ENCODE data around the gene USP49.

USP49 gene

DNA sequence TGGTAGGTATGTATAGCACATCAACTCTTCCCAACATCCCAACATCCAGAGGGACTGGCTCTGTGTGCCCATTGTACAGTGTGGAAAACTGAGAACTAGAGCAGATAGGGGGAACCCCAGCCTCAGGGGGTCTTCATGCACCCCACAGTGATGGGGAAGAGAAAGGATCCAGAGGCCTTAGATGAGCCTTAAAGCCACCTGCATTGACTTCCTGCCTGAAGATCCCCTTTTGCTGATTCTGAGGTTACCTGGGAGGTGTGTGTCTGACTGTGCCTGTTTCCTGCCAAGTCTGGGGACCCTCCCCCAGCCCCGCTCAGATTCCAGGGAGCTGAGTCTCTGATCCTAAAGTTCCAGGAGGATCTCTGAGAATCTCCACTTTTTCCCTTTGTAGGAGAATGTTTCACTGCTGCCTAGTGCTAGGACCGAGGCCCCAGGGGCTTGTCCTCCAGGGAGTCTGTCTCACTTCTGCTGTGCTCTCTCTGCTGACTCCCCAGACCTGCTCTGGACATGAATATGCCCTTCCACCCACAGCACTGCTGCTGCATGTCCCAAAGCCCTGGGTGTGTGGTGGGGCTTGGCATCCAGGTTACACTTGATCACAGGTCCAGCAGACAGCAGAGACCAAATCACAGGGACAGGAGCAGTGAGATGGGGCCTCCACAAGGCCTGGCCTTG, 135.1 kb downstream of the USP49 start:
- DNase-seq (ENCODE audit: insufficient read length, low spot score) (no peak), FAIRE-seq (no peak)

DNA sequence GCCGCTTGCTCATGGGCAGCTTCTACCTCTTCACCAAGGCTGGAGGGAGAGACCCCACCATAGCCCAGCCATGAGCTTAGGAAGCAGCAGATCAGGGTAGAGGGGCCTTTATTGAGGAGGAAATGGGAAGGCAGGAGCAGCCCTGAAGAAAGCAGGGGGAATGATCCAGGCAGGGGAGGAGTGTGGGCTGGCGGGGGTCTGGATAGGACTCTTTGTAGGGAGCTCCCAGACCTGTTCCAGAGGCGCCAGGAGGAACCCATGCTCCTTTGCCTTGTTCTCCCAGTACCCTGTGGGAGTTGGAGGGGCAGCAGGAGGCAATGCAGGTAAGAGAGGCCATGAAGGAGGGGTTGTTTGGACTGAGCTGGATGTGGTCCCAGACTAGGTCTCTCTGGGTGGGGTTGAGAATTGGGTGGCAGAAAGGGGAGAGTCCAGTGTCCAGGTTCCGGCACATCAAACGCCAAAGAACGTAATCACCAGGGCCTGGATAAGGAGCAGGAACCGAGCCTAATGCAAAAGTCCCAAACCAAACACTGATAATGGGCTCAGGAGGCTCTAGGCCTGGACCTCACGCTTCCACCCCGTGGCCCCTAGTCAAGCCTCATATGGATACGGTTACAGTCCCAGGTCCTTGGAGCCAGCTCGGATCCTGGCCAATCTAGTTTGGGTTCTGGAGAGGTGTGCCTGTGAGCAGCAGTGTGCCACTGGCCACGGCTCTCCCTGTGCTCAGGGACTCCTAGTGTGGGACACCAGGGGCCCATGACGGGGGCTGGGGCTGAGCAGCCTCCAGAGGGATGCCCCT, 135.9 kb downstream of the USP49 start:
- DNase-seq (ENCODE audit: insufficient read length, low spot score), result no peak
- no peak for FAIRE-seq

DNA sequence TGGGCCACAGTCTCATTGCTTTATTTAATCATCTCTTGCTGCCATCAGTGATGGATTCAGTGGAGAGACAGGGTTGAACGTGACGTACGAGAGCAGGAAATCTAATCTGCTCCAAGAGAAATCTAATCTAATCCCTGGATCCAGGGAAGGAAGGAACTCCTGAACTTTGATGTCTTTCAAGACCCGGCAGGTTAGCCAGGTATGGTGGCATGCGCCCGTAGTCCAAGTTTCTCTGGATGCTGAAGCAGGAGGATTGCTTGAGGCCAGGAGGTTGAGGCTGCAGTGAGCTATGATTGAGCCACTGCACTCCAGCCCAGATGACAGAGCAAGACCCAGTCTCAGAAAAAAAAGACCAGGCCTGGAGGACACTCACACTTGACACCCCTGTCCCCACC, 136.5 kb downstream of the USP49 start:
- FAIRE-seq (no peak), DNase-seq (ENCODE audit: insufficient read length, low spot score) (no peak)

DNA sequence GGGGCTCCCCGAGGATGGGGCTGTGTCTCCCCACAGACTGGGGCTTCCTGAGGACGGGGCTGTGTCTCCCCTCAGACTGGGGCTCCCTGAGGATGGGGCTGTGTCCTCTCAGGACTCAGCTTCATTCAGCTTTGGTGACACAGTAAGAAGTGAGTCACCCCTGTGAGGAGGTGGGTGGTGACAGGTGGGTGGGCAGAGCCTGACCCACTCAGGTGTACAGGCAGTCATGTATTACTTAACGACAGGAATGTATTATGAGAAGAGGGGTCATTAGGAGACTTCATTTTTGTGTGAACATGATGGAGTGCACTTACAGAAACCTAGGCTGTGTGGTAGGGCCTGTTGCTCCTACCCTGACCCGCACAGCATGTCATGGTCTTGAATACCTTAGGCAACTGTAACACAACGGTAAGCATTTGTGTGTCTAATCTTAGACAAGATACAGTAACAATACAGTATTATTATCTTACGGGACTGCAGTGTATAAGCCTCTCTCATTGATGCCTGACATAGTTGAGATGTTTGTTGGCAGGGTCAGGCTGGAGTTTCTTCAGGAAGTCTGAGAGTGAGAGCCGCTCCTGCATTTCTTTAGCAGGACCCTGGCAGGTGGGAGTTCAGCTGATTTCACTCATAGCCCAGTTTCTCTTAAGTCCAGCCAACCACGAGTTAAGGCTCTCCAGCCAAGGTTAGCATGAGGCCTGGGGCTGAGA, 137.1 kb downstream of the USP49 start:
- DNase-seq (ENCODE audit: insufficient read length, low spot score), result no peak
- peak; percentile 59 for FAIRE-seq

- no peak for DNase-seq (ENCODE audit: insufficient read length, low spot score)
Measured at GRCh38 chr6:41757271-41757670, 137.9 kb downstream of the USP49 start.

DNA sequence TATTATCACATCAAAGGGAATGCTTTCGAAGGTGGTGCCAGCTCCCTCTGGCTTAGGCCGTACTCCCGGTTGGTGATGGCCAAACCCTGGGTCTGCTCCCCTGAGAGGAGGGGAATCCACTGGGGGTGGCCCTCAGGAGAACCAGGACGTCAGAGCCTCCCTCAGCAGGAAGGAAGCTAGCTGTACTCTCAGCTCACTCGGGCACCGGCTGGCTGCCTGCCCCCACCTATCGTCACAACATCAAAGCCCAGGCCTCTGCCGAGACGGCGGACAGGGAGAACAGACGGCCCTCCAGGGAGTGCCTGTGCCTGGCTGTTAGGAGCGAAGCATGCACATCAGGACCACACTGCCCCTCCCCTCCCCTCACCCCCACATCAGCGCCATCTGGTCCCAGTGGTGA, 138.8 kb downstream of the USP49 start:
- FAIRE-seq, result no peak

More at GRCh38 chr6:41757271-41757670, 137.9 kb downstream of the USP49 start:
- FAIRE-seq, result no peak

GRCh38 chr6:41755895-41756294, 139.3 kb downstream of the USP49 start:
- no peak for DNase-seq (ENCODE audit: insufficient read length, low spot score)
- FAIRE-seq, result no peak

More for the DNA sequence above, 138.8 kb downstream of the USP49 start:
- DNase-seq (ENCODE audit: insufficient read length, low spot score), result no peak

GRCh38 chr6:41750374-41750773, 144.8 kb downstream of the USP49 start:
- no peak for FAIRE-seq
- DNase-seq (ENCODE audit: insufficient read length, low spot score), result no peak

DNA sequence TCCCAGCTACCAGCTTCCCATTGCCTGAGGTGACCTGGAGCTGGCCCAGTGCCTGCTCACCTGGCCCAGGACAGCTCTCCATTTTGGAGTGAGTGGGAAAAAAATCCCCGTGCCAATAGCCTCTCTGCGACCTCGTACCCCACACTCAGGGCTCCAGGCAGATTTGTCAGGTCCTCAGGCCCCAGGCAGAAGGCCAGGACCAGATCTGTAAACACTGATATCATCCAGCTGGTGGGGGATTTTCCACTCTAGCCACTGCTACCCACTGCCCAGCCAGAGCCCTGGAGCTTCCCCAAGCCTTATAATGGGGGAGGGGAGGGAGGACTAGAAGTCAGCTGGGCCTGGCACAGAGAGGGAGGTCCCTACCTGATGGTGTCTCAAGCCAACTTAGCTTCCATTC, 146.6 kb downstream of the USP49 start:
- FAIRE-seq, result no peak
- DNase-seq (ENCODE audit: insufficient read length, low spot score), result no peak

- DNase-seq (ENCODE audit: insufficient read length, low spot score) (no peak), FAIRE-seq (no peak)
Measured at GRCh38 chr6:41748102-41748477, 147.1 kb downstream of the USP49 start.

GRCh38 chr6:41747256-41748101, 147.7 kb downstream of the USP49 start, which contains the start of gene PGC:
Gene PGC (minus strand): TSS chr6:41747397. CDS start chr6:41747334, 63 bp downstream.
- FAIRE-seq (no peak), DNase-seq (ENCODE audit: insufficient read length, low spot score) (no peak)

GRCh38 chr6:41746107-41746506, 149.1 kb downstream of the USP49 start:
- FAIRE-seq, result no peak
- DNase-seq (ENCODE audit: insufficient read length, low spot score), result no peak

GRCh38 chr6:41744236-41744787, 150.9 kb downstream of the USP49 start:
- no peak for DNase-seq (ENCODE audit: insufficient read length, low spot score)
- FAIRE-seq, result no peak

DNA sequence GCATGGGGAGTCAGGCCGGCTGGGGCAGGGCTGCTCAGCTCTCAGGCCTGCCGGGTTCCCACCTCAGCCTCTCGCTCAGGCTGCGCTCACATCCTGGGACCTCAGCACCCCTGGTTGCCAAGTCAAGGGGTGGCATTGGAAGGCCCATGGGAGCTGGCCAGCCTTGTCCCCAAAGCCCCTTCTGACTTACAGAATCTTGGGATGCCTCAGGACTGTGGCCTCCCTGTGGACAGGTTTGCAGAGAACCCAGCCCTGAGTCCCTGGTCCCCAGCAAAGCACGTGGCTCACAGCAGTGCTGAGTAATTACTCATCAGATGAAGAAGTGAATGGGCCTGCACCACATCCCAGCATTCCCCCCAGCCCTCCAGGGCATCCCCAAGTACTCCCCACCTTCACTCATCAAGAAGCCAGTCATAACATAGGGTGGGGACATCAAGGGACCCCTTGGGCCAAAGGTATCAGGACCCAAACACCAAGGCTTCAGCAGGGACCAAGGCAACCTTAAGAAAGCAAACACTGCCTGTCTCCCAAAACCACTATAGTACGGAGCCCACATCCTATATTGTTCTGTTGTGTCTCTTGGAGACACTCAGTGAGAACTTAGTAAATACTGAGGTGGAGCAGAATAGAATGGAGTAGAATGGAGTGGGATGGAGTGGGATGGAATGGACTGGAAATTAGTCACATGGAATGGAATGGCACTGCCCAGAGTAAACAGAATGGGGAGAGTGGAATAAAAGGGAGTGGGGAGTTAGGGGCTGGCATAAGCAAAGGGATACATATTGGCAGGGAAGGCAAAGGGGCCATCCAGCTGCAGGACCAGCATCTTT, 151.6 kb downstream of the USP49 start:
- FAIRE-seq (no peak), DNase-seq (ENCODE audit: insufficient read length, low spot score) (no peak)

GRCh38 chr6:41741625-41742490, 153.3 kb downstream of the USP49 start:
- DNase-seq (ENCODE audit: insufficient read length, low spot score), result no peak
- FAIRE-seq, result no peak

DNA sequence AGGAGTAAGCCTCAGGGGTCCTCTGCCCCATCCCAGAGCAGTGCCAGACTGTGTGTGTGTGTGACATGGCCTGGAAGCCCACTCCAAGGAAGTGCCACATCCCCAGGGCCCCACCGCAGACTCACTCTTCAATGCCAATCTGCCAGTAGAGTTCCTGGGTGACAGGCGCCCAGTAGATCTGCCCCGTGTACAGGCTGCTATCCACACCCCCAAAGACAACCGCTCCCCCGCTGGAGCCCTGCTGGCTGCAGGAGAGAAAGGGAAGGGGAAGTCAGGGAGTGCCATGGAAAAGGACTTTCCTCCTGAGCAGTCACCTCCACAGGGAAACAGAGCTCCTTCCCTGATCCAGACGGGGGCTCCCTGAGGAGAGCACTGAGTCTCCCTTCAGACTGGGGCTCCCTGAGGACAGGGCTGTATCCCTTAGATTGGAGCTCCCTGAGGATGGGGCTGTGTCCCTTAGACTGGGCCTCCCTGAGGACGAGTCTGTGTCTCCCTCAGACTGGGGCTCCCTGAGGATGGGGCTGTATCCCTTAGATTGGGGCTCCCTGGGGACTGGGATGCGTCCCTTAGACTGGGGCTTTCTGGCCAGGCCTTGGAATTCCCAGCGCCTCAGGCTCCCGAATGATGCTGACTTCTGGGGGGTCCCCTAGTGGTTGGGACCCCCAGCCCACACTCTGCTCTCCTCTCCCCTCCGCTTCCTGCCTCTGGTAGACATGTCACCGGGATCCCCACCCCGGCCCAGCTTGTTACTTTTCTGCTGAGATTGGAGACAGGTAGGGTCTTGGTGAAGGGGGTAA, 154.6 kb downstream of the USP49 start:
- DNase-seq (ENCODE audit: insufficient read length, low spot score) (no peak), FAIRE-seq (no peak)
